PC-3 (cell line): Measurements from ENCODE around the gene ANKMY2.

Experiments
- EZH2phosphoT487 ChIP-seq: fragments of 300-600 bp; sonication (generic); IDR thresholded peaks from 2 replicates; pipeline ENCODE4 v1.6.1; 2018; ENCODE audit warnings: mild to moderate bottlenecking, antibody characterized with exemption, low read length, borderline replicate concordance
- TF ChIP-seq, protein P1 (sequence below): fragments of 300-600 bp; sonication (generic); conservative IDR thresholded peaks from 2 replicates; pipeline ENCODE4 v1.5.1; 2017; ENCODE audit warnings: antibody characterized with exemption, low read depth, mild to moderate bottlenecking, low read length

DNA sequence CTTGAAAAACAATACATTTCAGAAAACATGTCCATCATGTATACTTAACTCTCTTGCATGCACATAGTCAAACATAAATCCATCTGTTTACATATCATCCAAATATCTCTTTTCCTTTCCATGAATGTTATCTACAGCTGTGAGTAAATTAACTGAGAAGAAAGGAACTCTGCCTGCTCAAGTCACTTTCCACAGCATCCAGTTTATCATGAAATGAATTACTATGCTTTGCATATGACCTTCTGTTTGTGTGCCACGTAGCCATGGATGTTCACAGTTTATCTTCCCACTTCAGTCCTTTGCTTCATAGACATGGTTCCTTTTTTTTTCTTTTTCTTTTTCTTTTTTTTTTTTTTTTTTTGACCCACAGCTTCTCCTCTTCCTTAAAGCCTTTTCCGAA is 40.0 kb upstream of the ANKMY2 start:
- TF ChIP-seq, protein P1, sequence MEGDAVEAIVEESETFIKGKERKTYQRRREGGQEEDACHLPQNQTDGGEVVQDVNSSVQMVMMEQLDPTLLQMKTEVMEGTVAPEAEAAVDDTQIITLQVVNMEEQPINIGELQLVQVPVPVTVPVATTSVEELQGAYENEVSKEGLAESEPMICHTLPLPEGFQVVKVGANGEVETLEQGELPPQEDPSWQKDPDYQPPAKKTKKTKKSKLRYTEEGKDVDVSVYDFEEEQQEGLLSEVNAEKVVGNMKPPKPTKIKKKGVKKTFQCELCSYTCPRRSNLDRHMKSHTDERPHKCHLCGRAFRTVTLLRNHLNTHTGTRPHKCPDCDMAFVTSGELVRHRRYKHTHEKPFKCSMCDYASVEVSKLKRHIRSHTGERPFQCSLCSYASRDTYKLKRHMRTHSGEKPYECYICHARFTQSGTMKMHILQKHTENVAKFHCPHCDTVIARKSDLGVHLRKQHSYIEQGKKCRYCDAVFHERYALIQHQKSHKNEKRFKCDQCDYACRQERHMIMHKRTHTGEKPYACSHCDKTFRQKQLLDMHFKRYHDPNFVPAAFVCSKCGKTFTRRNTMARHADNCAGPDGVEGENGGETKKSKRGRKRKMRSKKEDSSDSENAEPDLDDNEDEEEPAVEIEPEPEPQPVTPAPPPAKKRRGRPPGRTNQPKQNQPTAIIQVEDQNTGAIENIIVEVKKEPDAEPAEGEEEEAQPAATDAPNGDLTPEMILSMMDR: no peak
- TF ChIP-seq EZH2phosphoT487: no peak
